ENCODE data around the gene RPAP2. TPM values are rescaled to one million over a fixed set of nuclear protein-coding genes. Genes with fewer than 3 reads are reported as not detected.
A peak's percentile ranks its signal among the peaks of the same experiment; 100 is the strongest.
"Not testable (repeated sequence)": the region's sequence is repeated elsewhere in the genome, so short reads cannot be mapped to it uniquely, and the experiment has no call there.

Gene RPAP2
- total RNA-seq, 2 experiments from 2014 or later: 32.7 to 37.5 TPM

DNA sequence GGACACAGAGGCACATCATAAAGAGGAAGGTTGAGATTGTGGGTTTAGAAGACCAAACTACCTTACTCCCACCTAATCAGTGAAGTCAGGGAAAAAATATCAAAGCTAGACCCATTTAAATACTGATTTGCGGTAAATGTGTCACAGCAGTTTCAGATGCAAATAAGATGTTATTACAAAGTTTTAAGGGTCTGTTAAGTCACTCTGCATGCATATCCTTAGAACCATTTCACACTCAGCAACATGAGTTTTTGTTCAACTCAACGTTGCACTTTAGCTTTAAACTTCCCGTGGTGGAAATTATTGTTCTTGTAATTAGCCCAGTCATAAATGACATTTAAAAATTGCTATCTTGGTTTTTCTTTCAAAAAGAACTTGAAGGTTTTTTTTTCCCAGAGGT, 34.8 kb downstream of the RPAP2 start:
- no peak for ATAC-seq (ENCODE audit: low read depth)
- no peak overlapping the region for H3K27ac Mint-ChIP-seq
- no peaks in the 10 kb centered on the region for H3K27me3 Mint-ChIP-seq
- H3K4me3 Mint-ChIP-seq: no peak overlapping the region
- H3K9me3 Mint-ChIP-seq: peaks cover 4% of the 10 kb centered on the region
- peaks cover 17% of the 10 kb centered on the region for H3K4me1 Mint-ChIP-seq
- DNase-seq: no peak
- POLR2A ChIA-PET: no interaction called here
- H3K36me3 Mint-ChIP-seq: peaks cover 49% of the 10 kb centered on the region

DNA sequence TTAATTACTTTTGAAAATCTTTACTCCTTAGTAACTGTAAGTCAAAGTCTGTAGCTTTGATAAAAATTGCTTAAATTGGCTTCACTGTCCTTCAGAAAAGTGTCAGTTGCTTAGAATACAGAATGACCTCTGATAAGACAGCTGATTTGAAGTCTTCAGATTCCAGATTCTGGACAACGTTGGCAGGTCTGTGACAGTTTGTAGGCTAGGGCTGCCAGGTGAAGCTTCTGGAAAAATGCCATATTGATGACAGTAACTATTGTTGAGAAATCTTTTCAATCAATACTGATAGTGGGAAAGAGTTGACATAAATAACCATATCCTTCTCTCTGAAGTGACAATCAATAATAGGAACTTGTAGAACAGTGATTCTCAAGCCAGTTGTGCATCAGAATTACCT, 41.3 kb downstream of the RPAP2 start:
- DNase-seq (no peak), ATAC-seq (ENCODE audit: low read depth) (no peak)
- Mint-ChIP-seq H3K36me3 (peaks cover 37% of the 10 kb centered on the region), H3K27me3 (no peaks in the 10 kb centered on the region), H3K4me1 (no peaks in the 10 kb centered on the region), H3K9me3 (no peaks in the 10 kb centered on the region), H3K4me3 (no peak overlapping the region), H3K27ac (no peak overlapping the region)
- POLR2A ChIA-PET: no interaction called here

DNA sequence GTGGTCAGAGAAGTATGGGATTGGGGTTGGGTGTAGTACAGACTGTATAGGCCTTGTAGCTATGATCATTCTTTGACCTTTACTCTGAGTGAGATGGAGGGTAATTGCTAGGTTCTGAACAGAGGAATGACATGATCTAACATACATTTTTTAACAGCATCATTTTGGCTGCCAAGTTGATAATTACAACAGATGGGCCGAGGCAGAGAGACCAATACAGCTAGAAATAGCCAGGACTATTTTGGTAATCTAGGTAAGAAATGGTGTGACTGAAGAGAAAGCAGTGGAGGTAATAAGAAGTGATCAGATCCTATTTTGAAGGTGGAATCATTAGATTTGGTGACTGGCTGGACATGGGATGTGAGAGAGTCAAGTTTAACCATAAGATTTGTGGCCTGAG, 43.5 kb downstream of the RPAP2 start:
- POLR2A ChIA-PET: no interaction called here

DNA sequence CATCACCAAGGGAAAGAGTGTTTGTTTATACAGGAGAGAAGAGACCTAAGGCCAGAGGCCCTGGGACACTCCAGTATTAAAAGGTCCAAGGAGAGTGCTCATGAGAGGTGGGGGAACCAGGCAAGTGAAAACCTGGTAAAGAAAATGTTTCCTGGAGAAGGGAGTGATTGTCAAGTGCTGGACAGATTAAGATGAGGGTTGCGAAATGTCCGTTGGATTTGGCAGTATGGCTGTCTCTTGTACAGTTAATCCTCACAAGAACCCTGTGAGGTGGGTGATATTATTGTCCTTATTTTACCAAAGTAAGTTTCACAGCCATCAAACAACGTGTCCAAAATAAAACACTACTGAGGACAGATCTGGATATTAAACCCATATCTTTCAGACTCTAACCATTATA, 44.2 kb downstream of the RPAP2 start:
- H3K27me3 Mint-ChIP-seq: no peaks in the 10 kb centered on the region
- no peak overlapping the region for H3K4me3 Mint-ChIP-seq
- no peak for DNase-seq
- no peaks in the 10 kb centered on the region for H3K9me3 Mint-ChIP-seq
- POLR2A ChIA-PET: no interaction called here
- no peak overlapping the region for H3K27ac Mint-ChIP-seq
- no peak for ATAC-seq (ENCODE audit: low read depth)
- H3K36me3 Mint-ChIP-seq: peaks cover 40% of the 10 kb centered on the region
- H3K4me1 Mint-ChIP-seq: peaks cover 10% of the 10 kb centered on the region

More for the DNA sequence above, 43.5 kb downstream of the RPAP2 start:
- ATAC-seq (ENCODE audit: low read depth): no peak
- Mint-ChIP-seq H3K27ac (no peak overlapping the region), H3K27me3 (no peaks in the 10 kb centered on the region), H3K4me3 (no peak overlapping the region), H3K4me1 (peaks cover 8% of the 10 kb centered on the region), H3K9me3 (no peaks in the 10 kb centered on the region), H3K36me3 (peaks cover 38% of the 10 kb centered on the region)
- DNase-seq: no peak

- Mint-ChIP-seq H3K9me3 (no peaks in the 10 kb centered on the region), H3K36me3 (peaks cover 49% of the 10 kb centered on the region), H3K27me3 (no peaks in the 10 kb centered on the region), H3K4me3 (no peak overlapping the region), H3K4me1 (peaks cover 17% of the 10 kb centered on the region), H3K27ac (no peak overlapping the region)
- no peak for DNase-seq
- POLR2A ChIA-PET: no interaction called here
- no peak for ATAC-seq (ENCODE audit: low read depth)
Observed at GRCh38 chr1:92346866-92347640, 48.2 kb downstream of the RPAP2 start.

DNA sequence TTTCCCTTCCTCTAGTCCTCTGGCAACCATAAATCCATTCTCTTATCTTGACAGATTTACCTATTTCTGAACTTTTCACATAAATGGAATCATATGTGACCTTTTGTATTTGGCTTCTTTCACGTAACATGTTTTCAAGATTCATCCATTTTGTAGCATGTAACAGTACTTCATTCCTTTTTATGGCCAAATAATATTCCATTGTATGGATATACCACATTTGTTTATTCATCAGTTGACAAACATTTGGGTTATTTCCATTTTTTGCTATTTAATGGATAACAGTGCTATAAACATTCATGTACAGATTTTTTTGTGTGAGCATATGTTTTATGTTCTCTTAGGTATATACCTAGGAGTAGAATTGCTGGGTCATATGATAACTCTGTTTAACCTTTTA, 54.0 kb downstream of the RPAP2 start:
- POLR2A ChIA-PET: no interaction called here
- H3K4me3 Mint-ChIP-seq: no peak overlapping the region
- peaks cover 14% of the 10 kb centered on the region for H3K4me1 Mint-ChIP-seq
- peaks cover 4% of the 10 kb centered on the region for H3K9me3 Mint-ChIP-seq
- no peak overlapping the region for H3K27ac Mint-ChIP-seq
- DNase-seq (no peak), ATAC-seq (ENCODE audit: low read depth) (no peak)
- H3K36me3 Mint-ChIP-seq: peaks cover 53% of the 10 kb centered on the region
- no peaks in the 10 kb centered on the region for H3K27me3 Mint-ChIP-seq

GRCh38 chr1:92354259-92354658, 55.4 kb downstream of the RPAP2 start:
- peaks cover 56% of the 10 kb centered on the region for H3K36me3 Mint-ChIP-seq
- H3K9me3 Mint-ChIP-seq: peaks cover 7% of the 10 kb centered on the region
- no peak overlapping the region for H3K4me3 Mint-ChIP-seq
- no peak overlapping the region for H3K27ac Mint-ChIP-seq
- POLR2A ChIA-PET: no interaction called here
- no peaks in the 10 kb centered on the region for H3K27me3 Mint-ChIP-seq
- ATAC-seq (ENCODE audit: low read depth) (no peak), DNase-seq (no peak)
- peaks cover 12% of the 10 kb centered on the region for H3K4me1 Mint-ChIP-seq

GRCh38 chr1:92356956-92357355, 58.1 kb downstream of the RPAP2 start:
- DNase-seq (no peak), ATAC-seq (ENCODE audit: low read depth) (no peak)
- POLR2A ChIA-PET: no interaction called here
- peaks cover 15% of the 10 kb centered on the region for H3K4me1 Mint-ChIP-seq
- no peaks in the 10 kb centered on the region for H3K27me3 Mint-ChIP-seq
- H3K9me3 Mint-ChIP-seq: peaks cover 7% of the 10 kb centered on the region
- H3K4me3 Mint-ChIP-seq: no peak overlapping the region
- H3K27ac Mint-ChIP-seq: no peak overlapping the region
- H3K36me3 Mint-ChIP-seq: peaks cover 48% of the 10 kb centered on the region

DNA sequence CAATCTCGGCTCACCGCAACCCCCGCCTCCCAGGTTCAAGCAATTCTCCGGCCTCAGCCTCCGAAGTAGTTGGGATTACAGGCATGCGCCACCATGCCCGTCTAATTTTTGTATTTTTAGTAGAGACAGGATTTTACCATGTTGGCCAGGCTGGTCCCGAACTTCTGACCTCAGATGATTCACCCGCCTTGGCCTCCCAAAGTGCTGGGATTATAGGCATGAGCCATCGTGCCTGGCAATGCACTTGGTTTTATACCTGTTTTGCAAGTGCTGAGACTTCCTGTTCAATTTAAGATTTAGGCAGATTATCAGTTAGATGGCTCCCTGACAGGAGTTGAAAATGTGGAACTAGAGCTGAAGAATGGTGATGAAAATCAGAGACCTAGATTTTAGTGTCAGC, 60.5 kb downstream of the RPAP2 start:
- H3K27me3 Mint-ChIP-seq; DNase-seq; H3K4me3 Mint-ChIP-seq; POLR2A ChIA-PET; ATAC-seq (ENCODE audit: low read depth); H3K9me3 Mint-ChIP-seq: not testable (repeated sequence)
- Mint-ChIP-seq H3K4me1 (peaks cover 22% of the 10 kb centered on the region), H3K36me3 (peaks cover 44% of the 10 kb centered on the region), H3K27ac (peak overlapping the region; percentile 68)

GRCh38 chr1:92359986-92360385, 61.1 kb downstream of the RPAP2 start:
- POLR2A ChIA-PET: no interaction called here
- H3K9me3 Mint-ChIP-seq: peaks cover 3% of the 10 kb centered on the region
- no peak overlapping the region for H3K27ac Mint-ChIP-seq
- DNase-seq (no peak), ATAC-seq (ENCODE audit: low read depth) (no peak)
- peaks cover 50% of the 10 kb centered on the region for H3K36me3 Mint-ChIP-seq
- peaks cover 28% of the 10 kb centered on the region for H3K4me1 Mint-ChIP-seq
- H3K27me3 Mint-ChIP-seq: no peaks in the 10 kb centered on the region
- H3K4me3 Mint-ChIP-seq: no peak overlapping the region

- Mint-ChIP-seq H3K27me3 (no peaks in the 10 kb centered on the region), H3K36me3 (peaks cover 39% of the 10 kb centered on the region), H3K27ac (no peak overlapping the region), H3K4me3 (no peak overlapping the region), H3K9me3 (peaks cover 3% of the 10 kb centered on the region), H3K4me1 (peaks cover 50% of the 10 kb centered on the region)
- no peak for DNase-seq
- no peak for ATAC-seq (ENCODE audit: low read depth)
- POLR2A ChIA-PET: interaction anchor here (0.9 kb wide), 1 partner anchor 15 kb away, joined by 3 read pairs; no protein-coding TSS in a partner anchor
Observed at GRCh38 chr1:92362970-92363369, 64.1 kb downstream of the RPAP2 start.

DNA sequence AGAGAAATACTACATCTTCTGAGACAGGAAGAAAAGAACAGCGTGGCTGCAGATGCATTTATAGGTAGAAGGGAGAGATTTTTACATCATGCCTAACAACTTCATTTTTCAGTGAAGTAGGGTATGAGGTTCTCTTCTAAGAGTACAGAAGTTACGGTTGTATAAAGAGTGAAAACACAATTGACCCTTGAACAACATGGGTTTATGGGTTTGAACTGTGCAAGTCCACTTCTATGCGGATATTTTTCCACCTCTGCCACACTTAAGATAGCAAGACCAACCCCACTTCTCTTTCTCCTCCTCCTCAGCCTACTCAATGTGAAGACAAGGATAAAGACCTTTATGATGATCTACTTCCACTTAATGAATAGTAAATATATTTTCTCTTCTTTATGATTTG, 64.5 kb downstream of the RPAP2 start:
- POLR2A ChIA-PET: interaction anchor here (0.9 kb wide), 1 partner anchor 15 kb away, joined by 3 read pairs; no protein-coding TSS in a partner anchor
- no peak for DNase-seq
- no peak for ATAC-seq (ENCODE audit: low read depth)
- H3K36me3 Mint-ChIP-seq: peaks cover 35% of the 10 kb centered on the region
- H3K4me3 Mint-ChIP-seq: no peak overlapping the region
- H3K27me3 Mint-ChIP-seq: no peaks in the 10 kb centered on the region
- peaks cover 47% of the 10 kb centered on the region for H3K4me1 Mint-ChIP-seq
- H3K27ac Mint-ChIP-seq: no peak overlapping the region
- H3K9me3 Mint-ChIP-seq: no peaks in the 10 kb centered on the region

GRCh38 chr1:92365378-92366039, 66.7 kb downstream of the RPAP2 start:
- ATAC-seq (ENCODE audit: low read depth) (peak; percentile 75), DNase-seq (no peak)
- H3K27me3 Mint-ChIP-seq: no peaks in the 10 kb centered on the region
- H3K9me3 Mint-ChIP-seq: no peaks in the 10 kb centered on the region
- peak overlapping the region; percentile 72 for H3K27ac Mint-ChIP-seq
- POLR2A ChIA-PET: interaction anchor here (0.9 to 2.2 kb wide), 5 partner anchors 43 to 120 kb away, joined by 3 to 12 read pairs (median 4); partner anchors contain the start of gene GFI1
- H3K4me3 Mint-ChIP-seq: peak overlapping the region; percentile 48
- peaks cover 48% of the 10 kb centered on the region for H3K4me1 Mint-ChIP-seq
- peaks cover 37% of the 10 kb centered on the region for H3K36me3 Mint-ChIP-seq

DNA sequence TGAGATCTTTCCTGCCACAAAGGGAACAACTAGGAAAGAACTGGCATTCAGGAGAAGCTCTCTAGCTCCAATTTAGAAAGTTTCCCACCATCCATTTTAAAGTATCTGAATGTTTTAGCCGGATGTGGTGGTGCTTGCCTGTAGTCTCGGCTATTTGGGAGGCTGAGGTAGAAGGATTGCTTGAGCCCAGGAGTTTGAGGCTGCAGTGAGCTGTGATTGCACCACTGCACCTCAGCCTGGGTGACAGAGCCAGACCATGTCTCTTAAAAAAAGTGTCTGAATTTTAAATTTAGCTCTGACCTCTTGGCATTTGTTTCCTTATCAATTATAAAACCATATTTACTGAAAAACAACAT, 67.2 kb downstream of the RPAP2 start:
- Mint-ChIP-seq H3K27ac (peak overlapping the region; percentile 72), H3K4me3 (peak overlapping the region; percentile 48), H3K36me3 (peaks cover 40% of the 10 kb centered on the region), H3K27me3 (no peaks in the 10 kb centered on the region), H3K9me3 (no peaks in the 10 kb centered on the region), H3K4me1 (peaks cover 49% of the 10 kb centered on the region)
- POLR2A ChIA-PET: interaction anchor here (0.9 to 2.2 kb wide), 5 partner anchors 44 to 120 kb away, joined by 3 to 12 read pairs (median 4); partner anchors contain the start of gene GFI1
- DNase-seq (no peak), ATAC-seq (ENCODE audit: low read depth) (peak; percentile 21)

All from activated naive CD8-positive, alpha-beta T cell treated with anti-CD3 and anti-CD28 coated beads, Interleukin-2, amount 10 ng/mL, durations not matched to agents 7 days and 5 days (primary cell).